GM12878 (cell line): Measurements from ENCODE around the gene SH3BP1. TPM values are rescaled to one million over a fixed set of nuclear protein-coding genes. Genes with fewer than 3 reads are reported as not detected.

Source experiments
- ESRRA ChIP-seq: IDR thresholded peaks from 2 replicates; pipeline ENCODE4 v1.6.1; 2012; ENCODE audit warnings: mild to moderate bottlenecking, low read length, improper control_type of control experiment
- ETV6 ChIP-seq, 2 experiments: fragments of 450-650 bp in 1 of 2; IDR thresholded peaks in 1 of 2; conservative IDR thresholded peaks in 1 of 2; 2 replicates each; pipeline ENCODE4 v1.6.1; 2014; ENCODE audit warnings: antibody characterized with exemption in 1 of 2, borderline replicate concordance in 1 of 2, low read depth in 1 of 2, mild to moderate bottlenecking in 1 of 2, moderate library complexity in 1 of 2
- GABPA ChIP-seq: IDR thresholded peaks from 2 replicates; pipeline ENCODE4 v1.6.1; 2014; ENCODE audit warnings: antibody characterized with exemption, low read depth, mild to moderate bottlenecking, inconsistent platforms
- IRF4 ChIP-seq: IDR thresholded peaks from 2 replicates; pipeline ENCODE4 v1.6.1; 2011; ENCODE audit warnings: low read depth, low read length
- MTA2 ChIP-seq: fragments of 450-650 bp; IDR thresholded peaks from 2 replicates; pipeline ENCODE4 v1.6.1; 2016; ENCODE audit warnings: low read depth, mild to moderate bottlenecking, moderate library complexity
- POLR2AphosphoS2 ChIP-seq: IDR thresholded peaks from 2 replicates; pipeline ENCODE4 v1.6.1; 2011; ENCODE audit warnings: low read depth, mild to moderate bottlenecking, low read length, improper control_type of control experiment, moderate library complexity
- RCOR1 ChIP-seq: conservative IDR thresholded peaks from 2 replicates; pipeline ENCODE4 v1.6.1; 2012; ENCODE audit warnings: low read depth, low read length, improper control_type of control experiment
- SMAD1 ChIP-seq: fragments of 450-650 bp; IDR thresholded peaks from 2 replicates; pipeline ENCODE4 v1.6.1; 2018; ENCODE audit warnings: mild to moderate bottlenecking, low read depth; ENCODE audit not compliant: partially characterized antibody
- SMC3 ChIP-seq: IDR thresholded peaks from 2 replicates; pipeline ENCODE4 v1.6.1; 2011; ENCODE audit warnings: low read length, improper control_type of control experiment, borderline replicate concordance
- SPI1 ChIP-seq: IDR thresholded peaks from 2 replicates; pipeline ENCODE4 v1.6.1; 2011; ENCODE audit warnings: low read depth, mild to moderate bottlenecking, low read length, moderate library complexity, borderline replicate concordance; ENCODE audit not compliant: insufficient read depth
- SRF ChIP-seq, 2 experiments: IDR thresholded peaks; 2 replicates each; pipeline ENCODE4 v1.6.1; 2011; ENCODE audit warnings: low read depth in 2 of 2, low read length in 2 of 2, mild to moderate bottlenecking in 1 of 2, moderate library complexity in 1 of 2
- TARDBP ChIP-seq: IDR thresholded peaks from 2 replicates; pipeline ENCODE4 v1.6.1; 2016; ENCODE audit warnings: borderline replicate concordance
- TBL1XR1 ChIP-seq: IDR thresholded peaks from 2 replicates; pipeline ENCODE4 v1.6.1; 2012; ENCODE audit warnings: low read depth, low read length, improper control_type of control experiment
- YY1 ChIP-seq: IDR thresholded peaks from 2 replicates; pipeline ENCODE4 v1.6.1; 2011; ENCODE audit warnings: low read depth, mild to moderate bottlenecking, low read length
- ZNF274 ChIP-seq: IDR thresholded peaks from one replicate; pipeline ENCODE4 v1.8.0; 2011; ENCODE audit not compliant: insufficient read length, insufficient read depth
- ZNF687 ChIP-seq: fragments of 450-650 bp; IDR thresholded peaks from 2 replicates; pipeline ENCODE4 v1.6.1; 2017; ENCODE audit warnings: mild to moderate bottlenecking, moderate library complexity
- polyA plus RNA-seq, 11 experiments: library from polyadenylated mRNA; depleted of rRNA in 4 of 11; unstranded in 6 of 11; stranded (reverse) in 5 of 11; fragments of >200 nt; fragmentation: Nextera tagmentation in 4 of 11; fragmentation: Illumina TruSeq in 1 of 11; extraction: Ambion mirVana in 4 of 11; extraction: Trizol in 1 of 11; gene quantifications; 1 replicate in 1 of 11; 2 replicates in 10 of 11; pipeline versions ENCODE4 v1.2.1 to v1.2.3, GENCODE V29; 2011 to 2016; ENCODE audit warnings: inconsistent platforms in 2 of 11, missing spikeins in 2 of 11, low read depth in 1 of 11
- total RNA-seq, 4 experiments: library from RNA; depleted of rRNA in 3 of 4; stranded (reverse); fragments of >200 nt in 3 of 4; fragmentation: Illumina TruSeq in 1 of 4; extraction: Trizol in 1 of 4; gene quantifications; 2 replicates each; pipeline versions ENCODE4 v1.2.1 to v1.2.3, GENCODE V29; 2013 to 2021
- TF ChIP-seq, protein P1 (sequence below): fragments of 450-650 bp; IDR thresholded peaks from 2 replicates; pipeline ENCODE4 v1.6.1; 2018; ENCODE audit warnings: borderline replicate concordance, mild to moderate bottlenecking; ENCODE audit not compliant: partially characterized antibody
- TF ChIP-seq, protein P2 (sequence below): fragments of 450-650 bp; formaldehyde crosslinking; IDR thresholded peaks from 2 replicates; pipeline ENCODE4 v1.4.0; 2022; ENCODE audit warnings: mild to moderate bottlenecking, moderate library complexity

Gene SH3BP1
- total and polyA plus RNA-seq, 10 of the 15 experiments (the other 5 are each of a cell fraction or from before 2014, with no cell fraction given) = 0.29 to 70.5 (median 22.5) TPM

GRCh38 chr22:37686002-37686982 is 46.8 kb downstream of the SH3BP1 start, which contains the start of gene NOL12 (continued):
- TF ChIP-seq POLR2AphosphoS2 (no peak; the same call in 1 of the 2 replicates), IRF4 (peak; percentile 55; the same call in 1 of the 2 replicates), ZNF687 (0 out of 2 replicates have a peak, but pooled peaks have one; percentile 4), MTA2 (no peak), YY1 (peak; percentile 83), SMC3 (no peak), ETV6 (conservative IDR thresholded peaks at IDR 0.05 in 1 of 2, IDR thresholded peaks at IDR 0.05 in 1 of 2; ENCODE audit: borderline replicate concordance in 1 of 2, low read depth in 1 of 2) (no peak), SRF (IDR thresholded peaks at IDR 0.05; ENCODE audit: low read depth in 2 of 2, low read length in 2 of 2) (peak in 1 of 2 experiments; percentile 90; a peak in 2 of 4 replicates), TARDBP (peak; percentile 65; the same call in 1 of the 2 replicates), RCOR1 (no peak), SPI1 (peak; percentile 30), ESRRA (no peak), ZNF274 (no peak), TBL1XR1 (peak; percentile 74; the same call in 1 of the 2 replicates), SMAD1 (no peak), GABPA (peak; percentile 98)
- TF ChIP-seq, protein P1, sequence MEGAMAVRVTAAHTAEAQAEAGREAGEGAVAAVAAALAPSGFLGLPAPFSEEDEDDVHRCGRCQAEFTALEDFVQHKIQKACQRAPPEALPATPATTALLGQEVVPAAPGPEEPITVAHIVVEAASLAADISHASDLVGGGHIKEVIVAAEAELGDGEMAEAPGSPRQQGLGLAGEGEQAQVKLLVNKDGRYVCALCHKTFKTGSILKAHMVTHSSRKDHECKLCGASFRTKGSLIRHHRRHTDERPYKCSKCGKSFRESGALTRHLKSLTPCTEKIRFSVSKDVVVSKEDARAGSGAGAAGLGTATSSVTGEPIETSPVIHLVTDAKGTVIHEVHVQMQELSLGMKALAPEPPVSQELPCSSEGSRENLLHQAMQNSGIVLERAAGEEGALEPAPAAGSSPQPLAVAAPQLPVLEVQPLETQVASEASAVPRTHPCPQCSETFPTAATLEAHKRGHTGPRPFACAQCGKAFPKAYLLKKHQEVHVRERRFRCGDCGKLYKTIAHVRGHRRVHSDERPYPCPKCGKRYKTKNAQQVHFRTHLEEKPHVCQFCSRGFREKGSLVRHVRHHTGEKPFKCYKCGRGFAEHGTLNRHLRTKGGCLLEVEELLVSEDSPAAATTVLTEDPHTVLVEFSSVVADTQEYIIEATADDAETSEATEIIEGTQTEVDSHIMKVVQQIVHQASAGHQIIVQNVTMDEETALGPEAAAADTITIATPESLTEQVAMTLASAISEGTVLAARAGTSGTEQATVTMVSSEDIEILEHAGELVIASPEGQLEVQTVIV = peak; percentile 91
- TF ChIP-seq, protein P2, sequence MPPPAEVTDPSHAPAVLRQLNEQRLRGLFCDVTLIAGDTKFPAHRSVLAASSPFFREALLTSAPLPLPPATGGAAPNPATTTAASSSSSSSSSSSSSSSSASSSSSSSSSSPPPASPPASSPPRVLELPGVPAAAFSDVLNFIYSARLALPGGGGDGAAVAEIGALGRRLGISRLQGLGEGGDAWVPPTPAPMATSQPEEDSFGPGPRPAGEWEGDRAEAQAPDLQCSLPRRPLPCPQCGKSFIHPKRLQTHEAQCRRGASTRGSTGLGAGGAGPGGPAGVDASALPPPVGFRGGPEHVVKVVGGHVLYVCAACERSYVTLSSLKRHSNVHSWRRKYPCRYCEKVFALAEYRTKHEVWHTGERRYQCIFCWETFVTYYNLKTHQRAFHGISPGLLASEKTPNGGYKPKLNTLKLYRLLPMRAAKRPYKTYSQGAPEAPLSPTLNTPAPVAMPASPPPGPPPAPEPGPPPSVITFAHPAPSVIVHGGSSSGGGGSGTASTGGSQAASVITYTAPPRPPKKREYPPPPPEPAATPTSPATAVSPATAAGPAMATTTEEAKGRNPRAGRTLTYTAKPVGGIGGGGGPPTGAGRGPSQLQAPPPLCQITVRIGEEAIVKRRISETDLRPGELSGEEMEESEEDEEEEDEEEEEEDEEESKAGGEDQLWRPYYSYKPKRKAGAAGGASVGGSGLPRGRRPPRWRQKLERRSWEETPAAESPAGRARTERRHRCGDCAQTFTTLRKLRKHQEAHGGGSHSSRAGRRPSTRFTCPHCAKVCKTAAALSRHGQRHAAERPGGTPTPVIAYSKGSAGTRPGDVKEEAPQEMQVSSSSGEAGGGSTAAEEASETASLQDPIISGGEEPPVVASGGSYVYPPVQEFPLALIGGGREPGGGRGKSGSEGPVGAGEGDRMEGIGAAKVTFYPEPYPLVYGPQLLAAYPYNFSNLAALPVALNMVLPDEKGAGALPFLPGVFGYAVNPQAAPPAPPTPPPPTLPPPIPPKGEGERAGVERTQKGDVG (CRISPR knock-in tag) = no peak
